Measurements from ENCODE around the gene PRR32.

GRCh38 chrX:126815806-126816205 lies 3.7 kb upstream of the PRR32 start:
- TF ChIP-seq SP2 (IDR thresholded peaks at IDR 0.05; ENCODE audit: low read length) (no peak), EP300 (IDR thresholded peaks at IDR 0.05; ENCODE audit: borderline replicate concordance in 1 of 2, low read depth in 2 of 2, low read length in 2 of 2) (no peak), SUZ12 (IDR thresholded peaks at IDR 0.05; ENCODE audit: low read length) (no peak), MAX (IDR thresholded peaks at IDR 0.05) (no peak), SIX5 (IDR thresholded peaks at IDR 0.05; ENCODE audit: low read depth, low read length) (no peak), EGR1 (IDR thresholded peaks at IDR 0.05; ENCODE audit: borderline replicate concordance, low read depth, low read length) (no peak), CTCF (IDR thresholded peaks at IDR 0.05; ENCODE audit: control extremely low read depth in 1 of 3, insufficient read depth in 1 of 3, low read depth in 1 of 3, low read length in 3 of 3) (no peak), NRF1 (IDR thresholded peaks at IDR 0.05; ENCODE audit: low read depth, low read length) (no peak), RFX5 (IDR thresholded peaks at IDR 0.05; ENCODE audit: borderline replicate concordance, low read depth, low read length) (no peak), FOSL1 (IDR thresholded peaks at IDR 0.05; ENCODE audit: insufficient read depth, low read depth, low read length) (no peak)
